Dermis microvascular lymphatic vessel endothelial cell (primary cell): ENCODE results near the gene ADM2. TPM values are rescaled to one million over a fixed set of nuclear protein-coding genes. Genes with fewer than 3 reads are reported as not detected.
"Not testable (repeated sequence)": the region's sequence is repeated elsewhere in the genome, so short reads cannot be mapped to it uniquely, and the experiment has no call there.

Experiments used
- DNase-seq, 2 donors: peaks; one replicate each; pipeline versions ENCODE4 v3.0.0 to v3.0.0-alpha.2; 2010; ENCODE audit warnings: low read depth in 2 of 2
- total RNA-seq: library from RNA; depleted of rRNA; stranded (reverse); fragments of >200 nt; gene quantifications from 2 replicates; pipeline ENCODE4 v1.2.1, GENCODE V29; 2014

ADM2 gene
- total RNA-seq, 1 donor from 2014 or later, result 0.13 TPM

- DNase-seq, result not testable (repeated sequence)
These were observed 52.7 kb downstream of the ADM2 start for GRCh38 chr22:50533856-50534711.

- no peak for DNase-seq
These were observed 53.8 kb downstream of the ADM2 start for GRCh38 chr22:50535113-50535512.

Other genes with a start within 250 kb of the ADM2 start
- 14.0 and 22.0 TPM in 2 replicates for gene TUBGCP6, start 236.5 kb upstream of the ADM2 start, total RNA-seq
- 9.4 and 18.2 TPM in 2 replicates for gene HDAC10, start 230.3 kb upstream of the ADM2 start, total RNA-seq
- 40.6 and 70.2 TPM in 2 replicates for gene MAPK12, start 219.9 kb upstream of the ADM2 start, total RNA-seq
- 19.9 and 25.9 TPM in 2 replicates for gene MAPK11, start 211.2 kb upstream of the ADM2 start, total RNA-seq
- 49.4 and 71.9 TPM in 2 replicates for gene PLXNB2, start 173.9 kb upstream of the ADM2 start, total RNA-seq
- gene DENND6B, start 154.5 kb upstream of the ADM2 start, total RNA-seq, result 0.64 and 1.9 TPM in 2 replicates
- gene PPP6R2, start 138.2 kb upstream of the ADM2 start, total RNA-seq, result 39.4 and 58.5 TPM in 2 replicates
- 26.7 and 35.4 TPM in 2 replicates for gene SBF1, start 6.5 kb upstream of the ADM2 start, total RNA-seq
- gene MIOX, start 5.3 kb downstream of the ADM2 start, total RNA-seq, result 0.13 TPM in 1 of 2 replicates, not detected in the other
- gene LMF2, start 26.2 kb downstream of the ADM2 start, total RNA-seq, result 18.4 and 32.6 TPM in 2 replicates
- gene NCAPH2, start 26.7 kb downstream of the ADM2 start, total RNA-seq, result 22.0 and 22.2 TPM in 2 replicates
- 2.8 and 3.1 TPM in 2 replicates for gene SCO2, start 44.1 kb downstream of the ADM2 start, total RNA-seq
- 11.9 and 24.9 TPM in 2 replicates for gene TYMP, start 48.5 kb downstream of the ADM2 start, total RNA-seq
- gene KLHDC7B, start 64.4 kb downstream of the ADM2 start, total RNA-seq, result not detected in 2 replicates
- not detected in 2 replicates for gene SYCE3, start 81.4 kb downstream of the ADM2 start, total RNA-seq
- 0.77 and 4.3 TPM in 2 replicates for gene CPT1B, start 96.9 kb downstream of the ADM2 start, total RNA-seq
- 18.0 and 41.3 TPM in 2 replicates for gene CHKB, start 101.3 kb downstream of the ADM2 start, total RNA-seq
- gene MAPK8IP2, start 119.2 kb downstream of the ADM2 start, total RNA-seq, result 0.13 and 0.25 TPM in 2 replicates
- gene ARSA, start 146.6 kb downstream of the ADM2 start, total RNA-seq, result 8.0 and 18.6 TPM in 2 replicates
- gene SHANK3, start 191.3 kb downstream of the ADM2 start, total RNA-seq, result 7.8 and 19.7 TPM in 2 replicates